DOHH2 (cell line): ENCODE measurements around the gene RDM1.

ENCODE experiments used
- H3F3A ChIP-seq: fragments of 200-600 bp; sonication (generic), shearing (Covaris generic); 2 replicates; pipeline ENCODE4 v1.6.0; 2016; ENCODE audit warnings: antibody characterized with exemption, mild to moderate bottlenecking; ENCODE audit not compliant: control insufficient read depth, insufficient read depth
- H3K27ac ChIP-seq: fragments of 200-600 bp; sonication (generic); 2 replicates; pipeline ENCODE4 v1.5.1; 2014; ENCODE audit warnings: low read depth, mild to moderate bottlenecking, low read length, moderate library complexity
- H3K27me3 ChIP-seq: fragments of 200-600 bp; sonication (generic); 2 replicates; pipeline ENCODE4 v1.6.1; 2014; ENCODE audit warnings: mild to moderate bottlenecking, low read length, mixed read lengths; ENCODE audit not compliant: control insufficient read depth
- H3K36me3 ChIP-seq: fragments of 200-600 bp; sonication (generic); 2 replicates; pipeline ENCODE4 v1.6.1; 2014; ENCODE audit warnings: mild to moderate bottlenecking, low read length, moderate library complexity, mixed read lengths; ENCODE audit not compliant: control insufficient read depth
- H3K4me1 ChIP-seq: fragments of 200-600 bp; sonication (generic); 2 replicates; pipeline ENCODE4 v1.6.1; 2014; ENCODE audit warnings: mild to moderate bottlenecking, low read length, mixed read lengths; ENCODE audit not compliant: control insufficient read depth
- H3K4me2 ChIP-seq: fragments of 200-600 bp; sonication (generic); 2 replicates; pipeline ENCODE4 v1.6.0; 2014; ENCODE audit warnings: mild to moderate bottlenecking, low read length, moderate library complexity
- H3K4me3 ChIP-seq: fragments of 200-600 bp; sonication (generic); 2 replicates; pipeline ENCODE4 v1.5.1; 2014; ENCODE audit warnings: mild to moderate bottlenecking, low read length, mixed read lengths
- H3K79me2 ChIP-seq: fragments of 200-600 bp; sonication (generic); 2 replicates; pipeline ENCODE4 v1.6.1; 2014; ENCODE audit warnings: mild to moderate bottlenecking, low read length, mixed read lengths; ENCODE audit not compliant: control insufficient read depth
- H3K9me2 ChIP-seq: fragments of 200-600 bp; sonication (generic); replicated peaks from 2 replicates; pipeline ENCODE4 v1.6.1; 2014; ENCODE audit warnings: mild to moderate bottlenecking, low read length, mixed read lengths; ENCODE audit not compliant: control insufficient read depth
- H3K9me3 ChIP-seq: fragments of 200-600 bp; sonication (generic); 2 replicates; pipeline ENCODE4 v1.6.1; 2014; ENCODE audit warnings: antibody characterized with exemption, low read length, mixed read lengths; ENCODE audit not compliant: control insufficient read depth, insufficient read depth
- H4K20me1 ChIP-seq: fragments of 200-600 bp; sonication (generic); 2 replicates; pipeline ENCODE4 v1.6.0; 2014; ENCODE audit warnings: low read depth, mild to moderate bottlenecking, antibody characterized with exemption, low read length, moderate library complexity; ENCODE audit not compliant: control insufficient read depth, insufficient read depth
- EZH2phosphoT487 ChIP-seq: fragments of 200-600 bp; sonication (generic); IDR thresholded peaks from 2 replicates; pipeline ENCODE4 v1.6.1; 2017; ENCODE audit warnings: borderline replicate concordance, mild to moderate bottlenecking, antibody characterized with exemption, low read length, moderate library complexity, mixed read lengths
- TF ChIP-seq, protein P1 (sequence below): fragments of 200-600 bp; sonication (generic); IDR thresholded peaks from one replicate; pipeline ENCODE4 v1.5.1; 2014; ENCODE audit warnings: antibody characterized with exemption, mild to moderate bottlenecking, low read depth, low read length; ENCODE audit not compliant: poor library complexity, severe bottlenecking

The RDM1 gene

DNA sequence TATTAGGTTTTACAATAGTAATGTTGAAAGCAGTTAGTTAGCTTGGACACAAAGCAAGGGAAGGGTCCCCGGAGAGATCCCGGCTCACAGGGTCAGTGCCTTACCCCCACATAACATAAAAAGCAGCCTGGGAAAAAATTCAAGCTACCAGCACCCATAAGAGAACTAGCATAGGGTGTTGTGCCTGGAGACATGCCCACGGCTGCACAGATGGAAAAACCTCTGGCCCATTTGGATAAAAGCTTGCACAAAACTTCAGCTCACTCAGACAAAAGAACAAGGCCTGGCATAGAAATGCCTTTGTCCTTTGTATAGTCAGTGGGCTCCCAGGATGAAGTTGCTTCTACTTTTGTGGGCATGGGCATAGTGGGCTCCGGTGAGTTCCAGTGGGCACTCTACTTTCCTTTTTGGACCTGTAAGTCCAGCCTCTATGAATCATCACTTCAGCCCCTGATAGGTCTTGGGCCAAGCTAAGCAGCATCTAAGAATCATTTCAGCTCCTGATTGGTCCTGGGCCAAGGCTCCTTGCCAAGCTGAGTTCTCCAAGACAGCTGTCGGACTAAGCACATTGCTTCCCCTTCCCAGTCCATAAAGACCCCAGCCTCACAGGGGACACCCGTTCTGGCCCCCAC is 1.3 kb upstream of the RDM1 start:
- no peak overlapping the region for H3K27ac ChIP-seq
- no peaks in the 10 kb centered on the region for H3K9me2 ChIP-seq
- peaks cover 3% of the 10 kb centered on the region for H3K79me2 ChIP-seq
- H3K4me2 ChIP-seq: no peak overlapping the region
- H3K27me3 ChIP-seq: 0 out of 2 replicates have a peak, but pooled peaks cover 2% of the 10 kb centered on the region
- no peaks in the 10 kb centered on the region for H3K9me3 ChIP-seq
- no peaks in the 10 kb centered on the region for H3K36me3 ChIP-seq
- peaks cover 19% of the 10 kb centered on the region for H3K4me1 ChIP-seq
- TF ChIP-seq, protein P1, sequence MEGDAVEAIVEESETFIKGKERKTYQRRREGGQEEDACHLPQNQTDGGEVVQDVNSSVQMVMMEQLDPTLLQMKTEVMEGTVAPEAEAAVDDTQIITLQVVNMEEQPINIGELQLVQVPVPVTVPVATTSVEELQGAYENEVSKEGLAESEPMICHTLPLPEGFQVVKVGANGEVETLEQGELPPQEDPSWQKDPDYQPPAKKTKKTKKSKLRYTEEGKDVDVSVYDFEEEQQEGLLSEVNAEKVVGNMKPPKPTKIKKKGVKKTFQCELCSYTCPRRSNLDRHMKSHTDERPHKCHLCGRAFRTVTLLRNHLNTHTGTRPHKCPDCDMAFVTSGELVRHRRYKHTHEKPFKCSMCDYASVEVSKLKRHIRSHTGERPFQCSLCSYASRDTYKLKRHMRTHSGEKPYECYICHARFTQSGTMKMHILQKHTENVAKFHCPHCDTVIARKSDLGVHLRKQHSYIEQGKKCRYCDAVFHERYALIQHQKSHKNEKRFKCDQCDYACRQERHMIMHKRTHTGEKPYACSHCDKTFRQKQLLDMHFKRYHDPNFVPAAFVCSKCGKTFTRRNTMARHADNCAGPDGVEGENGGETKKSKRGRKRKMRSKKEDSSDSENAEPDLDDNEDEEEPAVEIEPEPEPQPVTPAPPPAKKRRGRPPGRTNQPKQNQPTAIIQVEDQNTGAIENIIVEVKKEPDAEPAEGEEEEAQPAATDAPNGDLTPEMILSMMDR: no peak
- TF ChIP-seq EZH2phosphoT487: no peak
- no peak overlapping the region for H3K4me3 ChIP-seq
- H4K20me1 ChIP-seq: no peaks in the 10 kb centered on the region
- H3F3A ChIP-seq: peaks cover 3% of the 10 kb centered on the region; the same call in 1 of the 2 replicates

DNA sequence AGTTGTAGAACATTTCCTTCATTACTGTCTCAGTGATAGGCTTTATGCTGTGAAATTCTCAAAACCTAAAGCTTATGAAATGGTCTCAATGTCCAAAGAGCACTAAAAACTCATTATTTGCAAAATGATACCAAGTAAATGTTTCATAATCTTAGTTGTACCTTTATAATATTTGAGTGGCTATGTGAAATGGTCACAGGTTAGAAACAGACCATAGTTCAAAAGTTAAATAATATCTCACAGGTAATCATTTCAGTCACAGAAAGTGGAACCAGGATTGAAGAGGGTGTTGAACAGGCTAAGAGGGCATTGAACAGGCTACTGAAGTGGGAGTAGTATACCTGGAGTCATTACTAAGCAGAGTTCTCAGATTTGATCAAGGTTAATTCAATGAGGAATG is 2.9 kb downstream of the RDM1 start:
- Histone ChIP-seq H3K4me1 (peaks cover 24% of the 10 kb centered on the region), H3K79me2 (peaks cover 3% of the 10 kb centered on the region), H3K9me2 (no peaks in the 10 kb centered on the region), H3K36me3 (peaks cover 3% of the 10 kb centered on the region), H3F3A (peaks cover 3% of the 10 kb centered on the region; the same call in 1 of the 2 replicates), H3K27me3 (no peaks in the 10 kb centered on the region), H3K9me3 (no peaks in the 10 kb centered on the region), H3K27ac (no peak overlapping the region), H4K20me1 (no peaks in the 10 kb centered on the region), H3K4me2 (no peak overlapping the region), H3K4me3 (no peak overlapping the region)
- no peak for TF ChIP-seq EZH2phosphoT487
- TF ChIP-seq, protein P1: no peak

DNA sequence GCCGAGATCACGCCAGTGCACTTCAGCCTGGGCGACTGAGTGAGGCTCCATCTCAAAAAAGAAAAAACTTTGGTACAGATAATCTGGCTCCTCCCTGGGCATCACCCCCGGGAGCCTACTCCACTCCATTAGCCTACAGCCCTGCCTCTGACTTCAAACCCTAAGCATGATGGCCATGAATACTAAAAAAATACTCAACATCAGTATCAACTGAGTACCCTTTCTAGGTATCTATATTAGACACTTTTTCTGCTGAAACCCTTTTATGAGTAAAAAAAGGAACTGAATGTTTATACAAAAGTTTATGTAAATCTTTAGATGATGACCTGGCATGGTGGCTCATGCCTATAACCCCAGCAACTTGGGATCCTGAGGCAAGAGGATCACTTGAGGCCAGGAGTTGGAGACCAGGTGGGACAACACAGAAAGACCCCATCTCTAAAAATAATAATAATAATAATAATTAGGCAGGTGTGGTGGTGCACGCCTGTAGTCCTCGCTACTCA is 6.9 kb downstream of the RDM1 start:
- TF ChIP-seq EZH2phosphoT487: no peak
- TF ChIP-seq, protein P1: no peak
- H3K79me2 ChIP-seq: no peaks in the 10 kb centered on the region
- peaks cover 4% of the 10 kb centered on the region for H3K4me1 ChIP-seq
- H3K36me3 ChIP-seq: peaks cover 5% of the 10 kb centered on the region
- no peaks in the 10 kb centered on the region for H4K20me1 ChIP-seq
- no peak overlapping the region for H3K27ac ChIP-seq
- H3K9me2 ChIP-seq: no peaks in the 10 kb centered on the region
- no peaks in the 10 kb centered on the region for H3K9me3 ChIP-seq
- H3K4me2 ChIP-seq: no peak overlapping the region
- peaks cover 3% of the 10 kb centered on the region; the same call in 1 of the 2 replicates for H3F3A ChIP-seq
- no peak overlapping the region for H3K4me3 ChIP-seq
- no peaks in the 10 kb centered on the region for H3K27me3 ChIP-seq
